Right atrium auricular region (tissue), 2 donors: ENCODE results near the gene DAPK1. TPM values are rescaled to one million over a fixed set of nuclear protein-coding genes. Genes with fewer than 3 reads are reported as not detected.

ENCODE experiments used
- DNase-seq: peaks from one replicate; pipeline ENCODE4 v3.0.0-alpha.2; 2019; ENCODE audit warnings: low spot score
- H3K27ac ChIP-seq, 2 donors: fragments of 200-600 bp; sonication (generic); 1 replicate in 1 of 2; 2 replicates in 1 of 2; pipeline ENCODE4 v1.5.1; 2016 to 2019
- H3K27me3 ChIP-seq, 2 donors: fragments of 200-600 bp; sonication (generic); one replicate each; pipeline versions ENCODE4 v1.5.1 to v1.6.0; 2017 to 2019
- H3K36me3 ChIP-seq: fragments of 200-600 bp; sonication (generic); one replicate; pipeline ENCODE4 v1.5.1; 2016
- H3K4me1 ChIP-seq, 2 donors: fragments of 200-600 bp; sonication (generic); one replicate each; pipeline versions ENCODE4 v1.5.1 to v1.6.0; 2017 to 2019
- H3K4me3 ChIP-seq, 2 donors: fragments of 200-600 bp; sonication (generic); 1 replicate in 1 of 2; 2 replicates in 1 of 2; pipeline ENCODE4 v1.5.1; 2017 to 2019; ENCODE audit warnings: mild to moderate bottlenecking in 1 of 2, moderate library complexity in 1 of 2
- H3K9me3 ChIP-seq, 2 donors: fragments of 200-600 bp; sonication (generic); one replicate each; pipeline ENCODE4 v1.5.1; 2019
- CTCF ChIP-seq, 2 donors: fragments of 200-600 bp; sonication (generic); IDR thresholded peaks; one replicate each; pipeline ENCODE4 v1.5.1; 2019; ENCODE audit warnings: antibody characterized with exemption in 2 of 2
- total RNA-seq, 2 donors: library from RNA; depleted of rRNA; stranded (reverse); fragments of >200 nt; gene quantifications; one replicate each; pipeline ENCODE4 v1.1.0, GENCODE V29; 2016

The DAPK1 gene
- total RNA-seq, 2 donors from 2014 or later: 10.1 to 23.0 TPM

- H3K4me1 ChIP-seq: peaks cover 0 to 33% of the 10 kb centered on the region in 2 donors
- no peaks in the 10 kb centered on the region for H3K9me3 ChIP-seq
- no peak for TF ChIP-seq CTCF (IDR thresholded peaks at IDR 0.05)
- H3K27ac ChIP-seq: no peak overlapping the region
- H3K4me3 ChIP-seq: no peak overlapping the region
- no peaks in the 10 kb centered on the region for H3K27me3 ChIP-seq
- DNase-seq: no peak
- H3K36me3 ChIP-seq: peaks cover 51% of the 10 kb centered on the region
Observed at GRCh38 chr9:87732344-87732743, 234.7 kb downstream of the DAPK1 start.

- no peak overlapping the region for H3K27ac ChIP-seq
- H3K36me3 ChIP-seq: peaks cover 46% of the 10 kb centered on the region
- no peaks in the 10 kb centered on the region for H3K27me3 ChIP-seq
- DNase-seq: no peak
- TF ChIP-seq CTCF (IDR thresholded peaks at IDR 0.05): no peak
- H3K4me1 ChIP-seq: peaks cover 0 to 28% of the 10 kb centered on the region in 2 donors
- H3K4me3 ChIP-seq: no peak overlapping the region
- no peaks in the 10 kb centered on the region for H3K9me3 ChIP-seq
Observed at GRCh38 chr9:87732756-87733155, 235.1 kb downstream of the DAPK1 start.

GRCh38 chr9:87733273-87734052 is 235.8 kb downstream of the DAPK1 start:
- no peaks in the 10 kb centered on the region for H3K27me3 ChIP-seq
- no peaks in the 10 kb centered on the region for H3K9me3 ChIP-seq
- no peak overlapping the region for H3K27ac ChIP-seq
- no peak overlapping the region for H3K4me3 ChIP-seq
- no peak for TF ChIP-seq CTCF (IDR thresholded peaks at IDR 0.05)
- peaks cover 39% of the 10 kb centered on the region for H3K36me3 ChIP-seq
- H3K4me1 ChIP-seq: peaks cover 0 to 21% of the 10 kb centered on the region in 2 donors
- DNase-seq: no peak

- peaks cover 33% of the 10 kb centered on the region for H3K36me3 ChIP-seq
- H3K27me3 ChIP-seq: no peaks in the 10 kb centered on the region
- H3K27ac ChIP-seq: no peak overlapping the region
- no peaks in the 10 kb centered on the region for H3K9me3 ChIP-seq
- H3K4me1 ChIP-seq: peaks cover 0 to 15% of the 10 kb centered on the region in 2 donors
- TF ChIP-seq CTCF (IDR thresholded peaks at IDR 0.05): no peak
- H3K4me3 ChIP-seq: no peak overlapping the region
- no peak for DNase-seq
Observed at GRCh38 chr9:87734106-87734505, 236.4 kb downstream of the DAPK1 start.

GRCh38 chr9:87739546-87739945 is 241.9 kb downstream of the DAPK1 start:
- Histone ChIP-seq H3K27ac (no peak overlapping the region), H3K27me3 (no peaks in the 10 kb centered on the region), H3K9me3 (peaks cover 0 to 10% of the 10 kb centered on the region in 2 donors), H3K4me1 (no peaks in the 10 kb centered on the region), H3K4me3 (no peak overlapping the region), H3K36me3 (no peaks in the 10 kb centered on the region)
- TF ChIP-seq CTCF (IDR thresholded peaks at IDR 0.05): no peak
- DNase-seq: no peak

- no peak for TF ChIP-seq CTCF (IDR thresholded peaks at IDR 0.05)
- peaks cover 0 to 10% of the 10 kb centered on the region in 2 donors for H3K9me3 ChIP-seq
- no peak overlapping the region for H3K4me3 ChIP-seq
- DNase-seq: no peak
- H3K27me3 ChIP-seq: no peaks in the 10 kb centered on the region
- no peaks in the 10 kb centered on the region for H3K36me3 ChIP-seq
- no peak overlapping the region for H3K27ac ChIP-seq
- no peaks in the 10 kb centered on the region for H3K4me1 ChIP-seq
Observed at GRCh38 chr9:87740209-87740608, 242.5 kb downstream of the DAPK1 start.
